GM19023 (cell line): ENCODE results near the gene P4HA2.

Experiments
- ATAC-seq: cut with Tn5 transposase; IDR thresholded peaks from one replicate; pipeline ENCODE4 v1.9.1; 2021; ENCODE audit warnings: mild to moderate bottlenecking, moderate library complexity; ENCODE audit not compliant: unreplicated experiment

Gene P4HA2

DNA sequence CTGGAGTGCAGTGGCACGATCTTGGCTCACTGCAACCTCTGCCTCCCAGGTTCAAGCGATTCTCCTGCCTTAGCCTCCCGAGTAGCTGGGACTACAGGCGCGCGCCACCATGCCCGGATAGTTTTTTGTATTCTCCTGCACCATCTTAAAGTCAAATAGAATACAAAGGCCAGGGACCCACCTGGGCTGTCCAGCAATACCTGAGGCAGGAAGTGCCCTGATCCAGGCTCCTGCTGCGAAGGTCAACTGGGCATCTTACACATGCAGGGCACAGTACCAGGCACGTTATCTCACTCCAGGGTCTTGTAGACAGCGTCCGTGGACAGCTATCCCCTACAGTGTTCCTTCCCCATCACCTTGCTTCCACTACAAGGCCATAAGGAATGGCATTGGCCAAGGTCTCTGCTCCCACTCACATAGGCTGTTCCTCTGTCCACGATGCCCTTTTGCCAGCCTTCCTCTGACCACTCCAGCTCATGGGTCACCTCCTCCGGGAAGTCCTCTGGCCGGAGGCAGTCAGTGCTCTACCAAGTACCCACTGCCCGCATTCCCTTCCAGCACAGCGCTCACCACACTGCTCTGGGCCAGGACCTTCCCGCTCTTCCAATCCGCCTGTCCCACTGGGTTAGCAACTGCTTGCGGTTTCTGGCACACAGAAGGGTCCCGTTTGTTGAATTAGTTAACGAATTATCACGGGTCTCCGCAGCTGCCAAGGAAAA lies 978 bp downstream of the P4HA2 start:
- no peak for ATAC-seq

DNA sequence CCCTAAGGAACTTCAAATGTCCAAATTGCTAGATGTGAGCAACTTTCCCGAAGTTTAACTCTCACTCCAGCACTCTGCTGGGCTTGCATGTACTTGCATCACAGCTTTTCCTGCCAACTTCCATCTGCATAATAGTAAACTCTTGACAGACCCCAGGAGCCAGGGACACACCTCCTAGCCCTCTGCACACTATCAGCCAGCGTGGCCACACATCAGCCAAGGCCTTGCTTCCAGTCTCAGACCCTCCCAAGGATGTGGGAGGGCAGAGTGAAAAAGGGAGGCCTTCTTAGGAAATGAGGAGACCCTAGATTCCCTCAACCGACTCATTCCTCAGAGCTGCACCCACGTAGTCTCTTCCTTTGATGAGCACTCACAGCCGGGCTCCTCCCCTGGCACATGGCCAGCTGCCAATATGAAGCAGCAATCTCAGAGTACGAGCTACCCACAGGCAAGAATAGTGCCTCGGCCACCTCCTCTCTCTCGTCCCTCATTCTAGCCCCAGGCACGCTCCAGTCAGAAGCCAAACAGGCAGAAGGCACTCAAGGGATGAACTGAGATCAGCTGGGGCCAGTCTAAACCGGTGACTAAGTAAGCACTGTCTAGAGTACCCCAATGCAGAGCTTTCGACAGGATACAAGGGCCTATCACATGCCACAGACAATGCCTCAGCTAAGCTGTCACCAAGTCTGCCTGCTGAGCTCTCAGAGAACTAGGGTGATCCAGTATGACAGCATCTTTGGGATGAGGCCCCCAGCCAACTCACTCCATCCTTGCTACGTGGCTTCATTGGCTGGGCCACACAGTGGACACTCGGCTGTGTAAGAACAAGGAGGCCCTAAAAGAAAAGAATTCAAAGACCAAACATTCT lies 2.3 kb downstream of the P4HA2 start:
- no peak for ATAC-seq

DNA sequence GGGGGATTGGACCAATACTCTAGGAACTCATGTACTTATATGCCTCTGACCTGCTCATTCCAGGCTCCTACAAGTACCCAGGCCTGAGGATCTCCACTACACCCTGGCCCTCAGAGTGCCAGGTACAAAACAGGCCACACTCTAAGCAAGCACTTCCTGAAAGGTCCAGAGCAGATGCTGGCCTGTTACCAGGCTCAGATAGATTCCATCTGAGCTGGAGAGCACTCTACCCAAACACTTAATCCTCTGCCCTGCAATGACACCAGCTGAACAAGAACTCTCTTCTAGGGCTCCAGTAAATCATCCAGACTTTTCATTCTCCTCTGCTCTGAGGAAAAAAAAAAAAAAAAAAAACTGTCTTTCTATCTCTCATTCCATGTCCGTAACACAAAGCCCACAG lies 2.9 kb downstream of the P4HA2 start:
- no peak for ATAC-seq

DNA sequence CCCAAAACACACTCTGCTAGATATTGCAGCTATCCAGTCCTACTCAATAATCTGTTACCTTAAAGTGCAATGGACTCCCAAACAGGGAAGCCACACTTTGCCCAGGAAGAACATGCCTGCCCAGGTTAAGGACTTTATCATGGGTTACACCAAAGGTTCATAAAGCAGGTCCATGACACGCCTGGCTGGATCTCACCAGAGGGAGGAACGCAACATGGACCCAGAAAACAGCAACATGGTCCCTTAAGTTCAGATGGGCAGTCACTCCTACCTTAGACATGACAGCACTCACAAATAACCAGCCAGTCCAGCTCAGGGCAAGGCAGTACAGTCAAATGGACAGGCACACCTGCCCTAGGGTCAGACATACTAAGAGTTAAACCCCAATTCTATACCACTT lies 3.8 kb downstream of the P4HA2 start:
- ATAC-seq = no peak

DNA sequence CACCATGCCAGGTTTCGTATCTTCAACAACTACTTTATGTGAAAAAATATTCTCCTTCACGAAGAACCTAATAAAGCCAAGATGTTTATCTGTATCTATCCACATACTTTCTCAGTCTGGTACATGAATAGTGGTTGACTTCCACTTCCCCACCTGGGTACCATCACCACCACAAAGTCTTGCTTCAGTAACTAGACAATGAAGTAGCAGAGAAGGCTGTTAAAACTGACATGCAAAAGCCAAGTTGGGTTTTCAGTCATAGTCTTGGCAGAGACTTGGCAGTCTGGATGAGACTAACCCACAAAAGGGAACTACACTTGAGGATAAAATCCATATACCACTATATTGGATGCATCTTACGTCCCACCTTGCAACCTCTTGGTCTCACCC lies 5.0 kb downstream of the P4HA2 start:
- peak; percentile 55 for ATAC-seq

DNA sequence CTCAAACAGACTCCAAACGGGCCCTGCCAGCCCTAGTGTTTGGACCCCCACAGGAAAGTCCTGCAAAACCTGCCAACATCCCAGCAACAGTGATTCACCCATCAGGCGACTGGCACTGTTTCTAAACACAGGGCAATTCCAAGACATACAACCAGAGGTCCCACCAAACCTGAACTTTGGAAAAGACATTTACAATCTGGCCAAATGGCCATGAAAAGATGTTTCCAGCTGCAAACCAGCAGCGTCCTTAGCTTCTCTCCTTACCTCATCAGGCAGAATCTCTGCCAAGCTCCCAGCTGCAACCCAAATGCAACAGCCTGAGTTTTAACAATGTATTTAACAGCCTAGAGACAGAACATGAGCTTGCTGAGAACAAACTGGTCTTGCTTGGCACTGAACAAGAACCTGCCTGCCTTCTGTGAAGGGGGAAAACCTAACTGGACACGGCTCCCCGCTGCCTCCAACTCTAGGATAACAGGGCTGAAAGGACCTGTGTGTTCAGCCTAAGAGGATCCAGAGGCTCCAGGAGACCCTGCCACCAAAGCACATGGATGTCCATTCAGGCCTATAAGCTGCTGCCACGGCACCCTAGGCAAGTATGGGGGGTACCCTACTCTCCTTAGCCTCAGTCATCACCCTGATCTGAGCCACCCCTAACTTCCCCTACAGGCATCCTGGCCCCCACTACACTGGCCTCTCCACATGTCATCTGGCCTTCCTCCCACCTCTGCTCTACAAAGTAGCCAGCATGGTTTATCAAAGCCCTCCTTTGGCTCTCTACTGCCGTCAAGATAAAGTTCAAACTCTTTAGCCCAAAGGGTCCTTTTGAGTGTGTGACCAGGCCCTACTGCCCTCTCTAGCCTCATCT lies 5.6 kb downstream of the P4HA2 start:
- peak; percentile 6 for ATAC-seq

DNA sequence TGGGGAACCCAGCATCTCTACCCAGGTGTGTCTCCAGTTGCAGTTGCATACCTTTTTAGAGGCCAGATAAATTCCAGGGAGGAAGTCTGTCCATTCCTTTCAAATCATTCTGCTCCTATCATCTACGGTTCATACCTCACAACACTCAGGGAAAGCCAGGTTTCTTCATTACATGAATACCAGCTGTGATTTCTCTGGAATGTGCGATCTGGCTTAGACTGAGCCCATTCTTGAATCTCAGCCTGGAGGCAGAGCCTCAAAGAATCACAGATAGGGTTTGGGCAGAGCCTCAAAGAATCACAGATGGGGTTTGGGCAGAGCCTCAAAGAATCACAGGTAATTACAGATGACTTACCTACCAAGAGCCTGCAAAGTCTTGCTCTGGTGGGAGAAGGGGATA lies 7.2 kb downstream of the P4HA2 start:
- ATAC-seq = no peak

DNA sequence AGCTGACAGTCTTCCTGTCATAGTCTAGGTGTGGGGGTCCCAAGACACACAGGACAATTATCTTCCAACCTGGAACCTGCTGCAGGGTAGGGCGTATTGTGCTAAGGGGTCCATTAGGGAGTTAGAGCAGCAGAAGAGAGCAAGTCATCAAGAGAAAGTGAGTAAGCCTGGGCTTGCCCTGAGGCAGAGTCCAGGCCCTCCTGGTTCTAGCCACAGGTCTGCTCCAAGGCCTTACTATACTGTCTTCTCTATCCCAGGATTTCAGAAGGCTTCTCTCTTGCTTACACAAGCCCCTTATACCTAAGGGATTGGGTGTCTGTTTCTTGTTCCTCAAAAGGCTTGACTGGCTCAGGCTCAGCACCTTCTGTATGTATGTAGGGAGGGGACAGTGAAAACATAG lies 7.7 kb downstream of the P4HA2 start:
- ATAC-seq = no peak

DNA sequence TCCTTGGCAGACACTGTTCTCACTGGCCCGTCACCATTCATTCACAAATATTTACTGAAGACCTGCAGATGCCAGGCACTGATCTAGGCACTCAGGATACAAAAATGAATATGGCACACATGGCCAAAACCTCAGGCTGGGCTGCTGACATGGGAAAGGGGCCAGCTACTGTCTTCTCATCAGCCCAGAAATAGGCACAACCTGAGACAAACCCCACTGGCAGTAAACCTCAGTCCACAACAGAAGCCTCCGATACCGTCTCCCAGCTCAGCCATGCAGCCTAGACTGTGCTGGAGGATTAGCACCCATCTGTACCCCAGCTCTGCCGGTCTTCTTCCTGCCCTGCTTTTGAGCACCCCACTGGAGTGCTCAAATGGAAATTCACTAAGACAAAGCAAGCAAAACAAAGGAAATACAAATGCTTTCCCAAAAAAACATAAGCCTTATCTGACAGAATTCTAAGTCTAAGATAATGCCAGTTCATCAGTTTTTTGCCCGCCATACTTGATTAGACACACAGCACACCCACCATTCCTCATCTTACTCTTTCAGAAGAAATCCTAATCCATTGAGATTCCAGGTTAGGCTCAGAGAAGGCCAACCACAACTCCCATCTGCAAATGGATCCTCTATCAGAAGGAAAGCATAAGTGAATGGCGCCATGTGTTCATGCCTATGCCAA lies 8.2 kb downstream of the P4HA2 start:
- no peak for ATAC-seq

DNA sequence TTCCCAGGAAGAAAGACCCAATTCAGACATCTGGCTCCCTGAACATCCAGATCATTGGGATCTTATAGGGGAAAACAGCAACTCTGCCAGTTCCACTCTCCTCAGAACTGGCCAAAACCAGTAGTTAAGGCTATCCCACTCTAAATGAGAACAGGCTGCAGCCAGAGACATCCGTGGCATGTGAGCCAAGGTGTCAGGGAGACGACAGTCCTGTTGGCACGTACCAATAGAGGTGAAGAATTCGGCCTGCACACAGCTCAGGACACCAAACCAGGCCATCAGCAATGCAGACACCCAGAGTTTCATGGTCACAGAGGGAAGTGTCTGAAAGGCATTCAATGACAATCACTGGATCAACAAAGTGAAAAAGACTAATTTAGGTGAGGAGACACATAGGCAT lies 9.3 kb downstream of the P4HA2 start:
- no peak for ATAC-seq

DNA sequence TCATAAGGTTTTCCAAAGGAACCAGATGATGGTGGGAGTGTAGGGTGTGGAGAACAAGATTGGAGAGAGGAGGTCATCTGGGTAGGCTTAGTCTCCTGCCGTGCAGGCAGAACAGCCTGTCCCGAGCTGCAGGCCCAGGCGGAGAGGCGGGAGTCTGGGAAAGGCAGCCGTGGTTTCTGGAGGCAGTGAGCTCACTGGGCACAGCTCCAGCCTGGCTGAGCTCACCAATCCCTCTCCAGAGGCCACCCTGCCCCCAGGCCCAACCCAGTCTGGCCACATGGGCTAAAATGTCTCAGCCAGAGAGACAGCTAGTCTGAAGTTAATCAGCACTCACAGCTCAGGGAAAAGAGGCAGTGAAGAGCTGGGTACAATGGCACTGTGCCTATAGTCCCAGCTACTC lies 12.3 kb downstream of the P4HA2 start:
- ATAC-seq = no peak

DNA sequence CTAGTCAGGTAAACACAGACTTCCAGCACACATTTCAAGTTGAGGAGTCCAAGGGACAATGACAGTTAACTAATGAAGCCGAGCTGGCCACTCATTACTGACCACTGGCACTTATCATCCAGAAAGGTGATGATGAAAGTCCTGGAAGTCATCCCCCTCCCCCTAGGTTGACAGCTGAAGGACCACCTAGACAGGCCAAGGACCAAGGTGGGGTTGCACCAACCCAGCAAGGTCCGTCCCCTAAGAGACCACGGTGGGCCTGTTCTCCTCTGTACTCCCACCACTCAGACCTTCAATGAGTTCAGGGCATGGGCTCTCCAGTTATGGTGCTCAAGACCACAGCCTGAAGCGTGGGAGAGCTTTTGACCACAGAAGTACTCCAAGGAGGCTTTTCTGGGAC lies 13.2 kb downstream of the P4HA2 start:
- ATAC-seq = no peak

DNA sequence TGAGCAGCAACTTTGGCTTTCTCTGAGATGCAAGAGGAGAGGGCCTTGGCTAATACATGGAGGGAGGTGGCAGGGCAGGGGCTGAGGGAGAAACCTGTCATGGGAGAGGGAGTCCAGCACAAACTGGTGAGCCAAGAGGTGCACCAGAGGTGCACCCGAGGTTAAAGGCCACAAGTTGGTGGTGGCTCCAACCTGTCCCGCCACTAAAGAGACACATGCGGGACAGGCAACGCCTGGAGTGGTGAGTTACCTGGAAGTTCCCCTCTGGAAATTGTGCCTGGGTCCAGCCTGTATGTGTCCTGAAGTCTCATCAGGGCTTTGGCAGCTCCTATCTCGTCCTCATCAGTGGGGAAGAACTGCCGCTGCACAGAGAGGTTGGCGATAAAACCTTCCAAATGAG lies 14.0 kb downstream of the P4HA2 start:
- ATAC-seq = no peak

DNA sequence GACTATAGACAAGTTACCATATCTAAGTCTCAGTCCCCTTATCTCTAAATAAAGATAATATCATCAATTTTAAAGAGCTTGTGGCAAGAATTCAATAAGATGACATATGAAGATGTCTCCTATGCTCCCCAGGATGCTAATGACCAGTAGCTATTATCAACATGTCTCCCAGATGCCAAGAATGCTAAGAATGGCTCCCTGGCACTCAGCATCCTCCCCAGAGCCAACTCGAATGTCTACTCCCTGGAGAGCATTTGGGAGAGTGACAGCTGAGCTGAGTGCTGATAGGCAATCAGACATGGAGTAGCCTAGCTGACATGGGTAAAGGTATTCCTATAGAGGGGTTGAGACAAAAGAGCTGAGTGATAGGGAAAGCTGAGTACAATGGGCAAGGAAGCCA lies 15.9 kb downstream of the P4HA2 start:
- no peak for ATAC-seq

DNA sequence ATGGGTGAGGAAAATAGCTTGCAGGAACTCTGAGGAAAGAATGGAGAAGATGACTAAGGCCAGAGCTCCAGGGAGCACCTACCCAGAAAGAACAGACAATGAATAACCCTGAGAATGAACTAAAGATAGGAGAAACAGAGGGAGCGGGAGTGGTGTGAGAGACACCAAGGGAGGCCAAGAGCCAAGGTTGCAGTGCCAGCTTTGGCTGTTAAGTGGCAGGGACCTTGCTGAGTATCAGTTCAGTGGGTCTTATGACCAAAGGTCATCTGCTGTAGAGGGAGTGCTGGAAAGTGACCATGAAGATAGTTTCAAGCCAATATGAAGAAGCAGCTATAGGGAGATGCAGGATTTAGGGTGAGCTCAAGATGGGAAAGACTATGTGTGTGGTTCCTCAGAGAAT lies 16.7 kb downstream of the P4HA2 start:
- ATAC-seq = no peak

DNA sequence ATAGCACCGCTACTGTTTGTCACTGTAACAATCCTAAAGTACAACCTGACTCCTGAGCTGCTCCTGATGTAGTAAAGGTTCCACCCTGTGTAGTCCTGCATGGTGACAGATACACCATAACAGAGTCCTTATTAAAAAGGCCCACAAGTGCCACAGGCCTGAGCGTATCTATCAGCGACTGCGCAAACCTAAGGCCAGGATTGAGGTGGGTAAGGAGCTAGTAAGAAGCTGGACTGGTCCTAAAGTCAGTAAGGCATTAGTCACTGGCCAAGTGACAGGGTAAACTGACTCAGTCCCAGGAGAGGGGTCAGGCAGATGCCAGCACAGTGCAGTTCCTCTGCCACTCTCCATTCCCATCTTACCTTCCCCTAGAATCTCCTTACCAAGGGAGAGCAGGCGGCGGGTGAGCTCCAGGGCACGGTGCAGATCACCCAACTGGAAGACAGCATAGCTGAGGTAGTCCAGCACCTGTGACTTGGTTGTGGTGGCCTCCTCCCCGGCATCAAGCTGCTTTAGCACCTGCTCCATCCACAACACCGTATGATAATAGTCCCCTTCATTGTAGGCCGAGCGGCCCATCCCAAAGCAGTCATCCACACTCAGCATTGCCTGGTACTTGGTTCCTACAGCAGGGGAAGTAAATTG lies 17.6 kb downstream of the P4HA2 start:
- ATAC-seq = no peak

DNA sequence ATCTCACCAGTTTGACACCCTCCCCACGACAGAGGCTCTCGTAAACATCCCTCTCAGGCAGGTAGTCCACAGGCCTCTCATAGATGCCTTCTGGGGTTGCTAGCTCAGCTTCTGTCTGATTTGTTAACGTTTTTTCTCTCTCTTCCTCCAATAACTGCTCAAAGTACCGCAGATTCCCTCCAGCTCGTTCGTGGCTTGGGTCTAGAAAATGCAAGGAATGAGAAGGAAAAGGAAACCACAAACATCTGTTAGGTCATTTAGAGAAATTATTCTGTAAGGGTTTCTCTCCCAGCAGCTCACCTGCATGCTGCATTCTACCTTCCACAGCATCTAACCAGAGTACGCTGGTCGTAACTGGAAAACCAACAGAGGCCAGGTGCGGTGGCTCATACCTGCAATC lies 18.5 kb downstream of the P4HA2 start:
- ATAC-seq = no peak

DNA sequence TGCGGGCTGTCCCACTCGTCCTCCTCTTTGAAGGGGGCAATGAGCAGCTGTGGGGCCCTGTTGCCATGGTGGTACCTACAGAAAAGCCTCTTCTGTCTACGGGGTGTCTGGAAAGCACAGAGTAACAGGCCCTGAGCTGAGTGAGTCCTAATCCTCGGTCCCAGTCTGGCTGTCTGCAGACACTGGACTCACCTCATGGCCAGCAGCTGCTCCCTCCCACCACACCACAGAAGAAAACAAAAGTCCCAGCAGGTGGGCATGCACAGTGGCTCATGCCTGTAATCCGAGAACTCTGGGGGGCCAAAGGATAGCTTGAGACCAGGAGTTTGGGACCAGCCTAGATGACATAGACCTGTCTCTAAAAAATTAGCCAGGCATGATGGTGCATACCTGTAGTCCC lies 19.9 kb downstream of the P4HA2 start:
- ATAC-seq = no peak

DNA sequence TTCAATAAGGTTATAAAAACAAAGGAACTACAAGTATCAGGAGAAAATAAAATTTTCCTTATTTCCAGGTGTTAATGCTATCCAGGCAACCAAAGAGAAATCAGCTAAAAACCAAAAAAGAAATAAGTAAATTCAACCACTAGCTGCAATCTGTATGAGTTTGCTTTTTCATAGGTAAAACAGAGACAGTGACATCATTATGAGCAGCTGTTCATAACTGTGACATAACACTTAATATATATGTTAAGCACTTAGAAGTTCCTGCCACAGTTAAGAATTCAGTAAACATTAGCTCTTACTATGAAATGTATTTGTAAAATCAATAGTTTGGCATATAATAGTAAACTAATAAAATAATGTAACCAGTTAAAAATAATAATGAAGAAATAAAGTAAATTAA lies 20.9 kb downstream of the P4HA2 start:
- ATAC-seq = no peak

DNA sequence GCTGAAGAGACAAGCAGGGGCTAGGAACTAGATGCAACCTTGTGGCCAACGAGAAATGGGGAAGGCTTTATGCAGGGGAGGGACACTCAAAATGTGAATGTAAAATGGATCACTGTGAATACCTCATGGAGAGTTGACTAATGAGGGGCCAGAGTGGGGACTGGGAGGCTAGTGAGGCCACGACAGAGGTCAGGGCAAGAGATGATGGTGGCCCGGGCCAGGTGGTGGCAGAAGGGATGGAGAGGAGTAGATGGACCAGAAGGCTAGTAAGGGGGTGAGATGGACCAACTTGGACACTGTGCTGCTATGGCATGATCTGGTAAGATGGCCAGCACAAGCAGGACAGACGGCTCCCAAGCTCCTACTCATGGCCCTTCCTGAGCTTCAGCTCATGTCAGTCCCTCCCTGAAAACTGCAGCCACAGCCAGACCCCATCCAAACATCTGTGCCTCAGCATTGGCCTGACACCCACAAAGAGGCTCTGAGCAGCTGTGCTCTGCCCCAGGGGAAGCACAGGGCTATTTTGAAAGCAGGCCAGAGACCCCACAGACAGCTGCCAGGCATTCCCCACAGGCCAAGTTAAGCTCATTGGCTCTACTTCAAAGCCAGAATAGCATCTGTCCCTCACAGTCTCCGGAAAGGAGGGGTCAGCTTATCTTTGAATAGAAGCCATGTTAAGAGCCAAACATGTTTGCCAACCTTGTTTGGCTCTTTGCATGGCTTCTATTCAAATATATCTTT lies 22.1 kb downstream of the P4HA2 start:
- peak; percentile 68 for ATAC-seq
